GM12872 (cell line): ENCODE results near the gene UVRAG.

Source experiments
- CTCF ChIP-seq: IDR thresholded peaks from 3 replicates; pipeline ENCODE4 v1.5.1; 2011; ENCODE audit warnings: low read depth, mild to moderate bottlenecking, low read length, moderate library complexity; ENCODE audit not compliant: insufficient read depth

Gene UVRAG

DNA sequence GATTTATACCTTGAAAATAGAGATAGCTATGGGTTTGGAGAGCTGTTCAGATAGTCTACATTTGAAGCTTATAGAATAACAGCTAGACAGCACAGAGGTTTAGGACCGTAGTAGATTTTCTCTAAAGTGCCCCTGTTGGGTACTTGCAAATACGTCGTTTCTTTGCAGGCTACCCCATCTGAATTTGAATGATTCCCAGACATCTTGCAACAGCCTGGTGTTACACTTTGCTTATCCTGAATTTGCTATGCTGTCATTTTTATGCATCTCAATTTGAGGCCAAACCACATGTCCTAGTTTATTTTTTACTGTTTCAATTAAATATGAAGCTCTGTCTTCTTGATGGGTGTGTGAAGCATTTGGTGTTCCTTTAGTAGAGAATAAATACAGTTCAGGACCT, 249.2 kb downstream of the UVRAG start:
- TF ChIP-seq CTCF, result no peak

- no peak for TF ChIP-seq CTCF
These were observed 252.1 kb downstream of the UVRAG start for GRCh38 chr11:76067099-76067498.

DNA sequence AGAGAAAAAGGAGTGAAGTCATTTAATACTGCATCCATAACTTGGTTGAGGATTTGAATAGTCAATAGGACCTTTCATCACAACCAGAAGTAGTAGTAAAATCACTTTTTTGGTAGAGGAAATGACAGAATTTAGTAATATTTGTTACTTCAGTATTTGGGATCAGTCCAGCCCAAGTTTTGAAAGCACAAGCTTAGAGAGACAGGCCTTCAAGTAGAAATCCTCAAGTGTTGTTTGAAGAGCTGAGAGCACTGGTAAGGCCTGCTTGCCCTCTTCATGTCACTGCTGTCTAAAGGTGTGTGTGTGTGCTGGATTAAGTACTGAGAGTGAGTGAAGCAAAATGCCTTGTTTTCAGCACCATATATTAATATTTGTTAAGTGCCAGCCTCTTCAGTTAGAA, 254.0 kb downstream of the UVRAG start:
- TF ChIP-seq CTCF, result no peak

GRCh38 chr11:76071090-76071489, 256.1 kb downstream of the UVRAG start:
- no peak for TF ChIP-seq CTCF

- TF ChIP-seq CTCF, result no peak
These were observed 258.7 kb downstream of the UVRAG start for GRCh38 chr11:76073724-76074123.

DNA sequence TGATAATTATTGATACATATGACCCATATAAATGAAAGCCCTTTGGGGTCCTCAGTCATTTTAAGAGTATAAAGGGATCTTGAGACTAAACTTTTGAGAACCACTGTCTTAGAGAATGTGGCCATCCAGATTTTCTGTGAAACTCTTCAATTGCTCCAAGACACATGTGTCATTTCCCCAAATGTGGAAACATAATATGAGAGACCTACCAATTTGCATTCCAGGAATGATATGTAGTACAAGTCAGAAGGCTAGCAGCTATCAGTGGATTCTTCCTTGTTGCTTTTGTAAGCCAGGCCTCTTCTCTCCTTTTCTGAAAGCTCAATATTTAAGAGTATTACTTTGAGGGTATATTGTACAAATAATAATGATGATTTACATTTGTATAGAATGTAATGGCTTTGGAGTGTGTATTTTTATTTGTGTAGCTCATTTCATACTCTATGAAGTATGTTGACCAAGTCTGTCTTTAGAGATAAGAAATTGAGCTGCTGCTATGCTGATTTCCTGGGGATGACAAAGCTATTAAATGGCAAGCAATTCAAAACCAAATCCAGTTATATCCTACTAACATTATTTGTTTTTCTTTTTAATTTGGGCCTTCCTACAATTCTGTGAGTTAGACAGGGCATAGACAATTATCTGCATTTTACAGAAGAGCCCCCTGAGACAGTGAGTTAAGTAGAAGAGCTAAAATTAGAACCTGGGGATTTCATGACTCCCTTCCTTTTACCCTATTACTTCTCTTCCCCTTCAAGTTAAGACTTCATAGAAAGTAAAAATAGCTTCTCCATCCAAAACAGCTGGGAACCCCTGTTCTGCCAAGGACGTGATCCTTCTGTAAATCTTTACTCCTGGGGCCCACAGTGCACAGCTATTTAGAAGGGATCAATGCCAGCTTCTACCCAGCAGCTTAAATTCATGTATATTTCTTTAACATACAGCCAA, 259.4 kb downstream of the UVRAG start:
- no peak for TF ChIP-seq CTCF

DNA sequence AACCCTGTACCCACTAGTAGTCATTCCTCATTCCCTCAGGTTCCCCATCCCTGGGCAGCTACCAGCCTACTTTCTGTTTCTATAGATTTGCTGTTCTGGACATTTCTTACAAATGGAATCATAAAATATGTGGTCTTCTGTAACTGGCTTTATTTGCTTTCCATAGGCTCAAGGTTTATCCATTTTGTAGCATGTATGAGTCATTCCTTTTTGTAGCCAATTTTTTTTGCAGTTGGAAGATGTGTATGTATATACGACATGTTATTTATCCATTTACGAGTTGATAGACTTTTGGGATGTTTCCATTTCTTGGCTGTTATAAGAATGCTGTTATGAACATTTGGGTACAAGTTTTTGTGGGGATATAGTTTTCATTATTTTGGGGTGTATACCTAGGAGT, 260.7 kb downstream of the UVRAG start:
- TF ChIP-seq CTCF, result no peak
